Measurements from ENCODE around the gene IL10RA.

Gene IL10RA

DNA sequence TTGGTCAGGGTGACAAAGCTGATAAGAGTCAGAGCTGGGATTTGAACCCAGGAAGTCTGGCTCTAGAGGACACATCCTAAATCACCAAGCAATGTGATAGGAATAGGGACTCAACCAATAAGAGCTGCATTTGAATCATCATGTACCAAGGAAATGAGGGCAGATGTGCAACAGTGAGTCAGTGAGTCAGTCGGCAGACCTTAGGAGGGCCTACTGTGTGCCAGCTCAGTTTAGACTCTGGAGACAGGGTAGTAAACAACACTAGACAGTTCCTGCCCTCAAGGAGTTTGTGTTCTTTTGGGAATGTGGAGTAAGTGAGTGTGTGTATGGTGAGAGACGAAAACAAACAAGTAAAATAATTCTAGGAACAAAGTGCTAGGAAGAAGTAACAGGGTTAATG, 11.2 kb downstream of the IL10RA start:
- Histone ChIP-seq H3K27me3 (ENCODE audit: insufficient read depth, low read length) (no peaks in the 10 kb centered on the region), H2AFZ (ENCODE audit: low read length) (no peak overlapping the region), H3K27ac (ENCODE audit: low read depth, low read length, poor library complexity, severe bottlenecking) (no peak overlapping the region), H3F3A (ENCODE audit: insufficient read depth, low read length) (no peaks in the 10 kb centered on the region), H3K9me3 (ENCODE audit: low read length) (no peaks in the 10 kb centered on the region), H3K4me2 (ENCODE audit: low read length) (no peak overlapping the region), H3K9ac (ENCODE audit: low read length) (no peak overlapping the region), H3K4me3 (ENCODE audit: low read depth, low read length, poor library complexity, severe bottlenecking) (no peak overlapping the region), H4K20me1 (ENCODE audit: insufficient read depth, low read length) (no peaks in the 10 kb centered on the region), H3K79me2 (ENCODE audit: insufficient read depth, low read length) (no peaks in the 10 kb centered on the region), H3K9me2 (ENCODE audit: low read depth, low read length) (no peaks in the 10 kb centered on the region), H3K4me1 (ENCODE audit: insufficient read depth, low read length, severe bottlenecking) (peaks cover 6% of the 10 kb centered on the region), H3K36me3 (ENCODE audit: insufficient read depth, low read length) (no peaks in the 10 kb centered on the region)
- TF ChIP-seq EZH2 (IDR thresholded peaks at IDR 0.05; ENCODE audit: borderline replicate concordance, low read length) (no peak), CTCF (IDR thresholded peaks at IDR 0.05; ENCODE audit: low read length) (no peak)

DNA sequence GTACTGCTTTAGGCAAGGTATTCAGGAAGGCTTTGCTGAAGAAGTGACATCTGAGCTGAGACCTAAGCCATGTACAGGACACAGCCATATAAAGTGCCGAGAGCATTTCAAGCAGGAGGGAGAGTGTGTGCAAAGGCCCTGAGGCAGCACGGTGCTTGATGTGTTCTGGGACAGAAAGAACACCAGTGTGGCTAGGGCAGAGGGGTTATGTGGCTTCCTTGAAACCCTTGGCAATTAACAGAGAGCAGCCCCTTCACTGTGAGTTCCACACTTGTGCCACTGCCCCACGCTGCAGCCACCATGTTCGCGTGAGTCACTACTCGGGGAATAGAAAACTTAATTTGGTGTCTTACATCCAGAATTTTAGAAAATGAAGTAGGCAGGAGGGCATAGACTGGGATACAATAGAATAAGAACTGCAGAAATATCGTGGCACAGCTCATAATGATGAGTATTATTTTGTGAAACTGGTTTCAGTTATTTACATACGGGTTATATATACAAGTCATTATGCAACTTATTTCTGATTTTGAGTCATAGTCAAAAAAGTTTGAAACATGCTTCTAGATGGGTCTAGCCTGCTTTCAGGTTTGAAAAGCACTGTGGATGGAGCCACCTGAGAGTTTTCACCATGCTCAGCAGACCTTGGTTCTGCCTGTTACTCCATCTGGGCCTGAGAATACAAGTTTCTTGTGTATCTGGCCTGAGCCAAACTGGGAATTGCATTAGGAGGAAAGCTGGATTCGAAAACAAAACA, 11.8 kb downstream of the IL10RA start:
- Histone ChIP-seq H3K4me2 (ENCODE audit: low read length) (no peak overlapping the region), H3K9ac (ENCODE audit: low read length) (no peak overlapping the region), H3K79me2 (ENCODE audit: insufficient read depth, low read length) (no peaks in the 10 kb centered on the region), H3K4me3 (ENCODE audit: low read depth, low read length, poor library complexity, severe bottlenecking) (no peak overlapping the region), H2AFZ (ENCODE audit: low read length) (no peak overlapping the region), H3K9me3 (ENCODE audit: low read length) (no peaks in the 10 kb centered on the region), H3K36me3 (ENCODE audit: insufficient read depth, low read length) (no peaks in the 10 kb centered on the region), H3K27me3 (ENCODE audit: insufficient read depth, low read length) (no peaks in the 10 kb centered on the region), H3K27ac (ENCODE audit: low read depth, low read length, poor library complexity, severe bottlenecking) (no peak overlapping the region), H3K9me2 (ENCODE audit: low read depth, low read length) (no peaks in the 10 kb centered on the region), H4K20me1 (ENCODE audit: insufficient read depth, low read length) (no peaks in the 10 kb centered on the region), H3F3A (ENCODE audit: insufficient read depth, low read length) (no peaks in the 10 kb centered on the region), H3K4me1 (ENCODE audit: insufficient read depth, low read length, severe bottlenecking) (peaks cover 8% of the 10 kb centered on the region)
- no peak for TF ChIP-seq EZH2 (IDR thresholded peaks at IDR 0.05; ENCODE audit: borderline replicate concordance, low read length)
- TF ChIP-seq CTCF (IDR thresholded peaks at IDR 0.05; ENCODE audit: low read length) = no peak

- H3K36me3 ChIP-seq (ENCODE audit: insufficient read depth, low read length) = no peaks in the 10 kb centered on the region
- H4K20me1 ChIP-seq (ENCODE audit: insufficient read depth, low read length) = no peaks in the 10 kb centered on the region
- TF ChIP-seq EZH2 (IDR thresholded peaks at IDR 0.05; ENCODE audit: borderline replicate concordance, low read length) (no peak), CTCF (IDR thresholded peaks at IDR 0.05; ENCODE audit: low read length) (no peak)
- H3K9me2 ChIP-seq (ENCODE audit: low read depth, low read length) = no peaks in the 10 kb centered on the region
- no peaks in the 10 kb centered on the region for H3K79me2 ChIP-seq (ENCODE audit: insufficient read depth, low read length)
- no peak overlapping the region for H3K4me3 ChIP-seq (ENCODE audit: low read depth, low read length, poor library complexity, severe bottlenecking)
- no peak overlapping the region for H2AFZ ChIP-seq (ENCODE audit: low read length)
- H3K27ac ChIP-seq (ENCODE audit: low read depth, low read length, poor library complexity, severe bottlenecking) = no peak overlapping the region
- H3K9ac ChIP-seq (ENCODE audit: low read length) = no peak overlapping the region
- no peaks in the 10 kb centered on the region for H3K27me3 ChIP-seq (ENCODE audit: insufficient read depth, low read length)
- H3K9me3 ChIP-seq (ENCODE audit: low read length) = no peaks in the 10 kb centered on the region
- H3F3A ChIP-seq (ENCODE audit: insufficient read depth, low read length) = no peaks in the 10 kb centered on the region
- H3K4me1 ChIP-seq (ENCODE audit: insufficient read depth, low read length, severe bottlenecking) = peaks cover 11% of the 10 kb centered on the region
- no peak overlapping the region for H3K4me2 ChIP-seq (ENCODE audit: low read length)
Measured at GRCh38 chr11:117998664-117999353, 12.6 kb downstream of the IL10RA start.
